ENCODE results near the gene FIZ1.
A peak's percentile ranks its signal among the peaks of the same experiment; 100 is the strongest.
"Not testable (repeated sequence)": the region's sequence is repeated elsewhere in the genome, so short reads cannot be mapped to it uniquely, and the experiment has no call there.

The FIZ1 gene

GRCh38 chr19:55592391-55593090 is 6.8 kb downstream of the FIZ1 start:
- DNase-seq, result no peak

- no peak for DNase-seq
Observed at GRCh38 chr19:55591555-55591954, 7.8 kb downstream of the FIZ1 start.

GRCh38 chr19:55590617-55591016 is 8.7 kb downstream of the FIZ1 start:
- DNase-seq, result no peak

GRCh38 chr19:55590109-55590508 is 9.2 kb downstream of the FIZ1 start:
- DNase-seq, result no peak

- no peak for DNase-seq
Observed at GRCh38 chr19:55588738-55589137, 10.6 kb downstream of the FIZ1 start.

- DNase-seq, result peak; percentile 89
Observed at GRCh38 chr19:55586976-55587668, 12.2 kb downstream of the FIZ1 start.

GRCh38 chr19:55585658-55586339 is 13.5 kb downstream of the FIZ1 start:
- peak; percentile 80 for DNase-seq

- DNase-seq, result no peak
Observed at GRCh38 chr19:55584871-55585270, 14.4 kb downstream of the FIZ1 start.

GRCh38 chr19:55583897-55584296 is 15.4 kb downstream of the FIZ1 start:
- not testable (repeated sequence) for DNase-seq

GRCh38 chr19:55582284-55582683 is 17.0 kb downstream of the FIZ1 start:
- DNase-seq, result not testable (repeated sequence)

GRCh38 chr19:55581823-55582223 is 17.5 kb downstream of the FIZ1 start:
- DNase-seq, result no peak

GRCh38 chr19:55581145-55581822 is 18.0 kb downstream of the FIZ1 start:
- DNase-seq, result peak; percentile 35

- DNase-seq, result peak; percentile 78
Observed at GRCh38 chr19:55580628-55581144, 18.6 kb downstream of the FIZ1 start, which contains the start of gene ZNF579. Gene ZNF579 (minus strand): TSS chr19:55580848. CDS start chr19:55579639, 1,209 bp downstream.

- DNase-seq, result no peak
Observed at GRCh38 chr19:55579766-55580621, 19.3 kb downstream of the FIZ1 start.

GRCh38 chr19:55578761-55579747 is 20.3 kb downstream of the FIZ1 start:
- no peak for DNase-seq

GRCh38 chr19:55578031-55578760 is 21.1 kb downstream of the FIZ1 start:
- no peak for DNase-seq

- no peak for DNase-seq
Observed at GRCh38 chr19:55576746-55577145, 22.6 kb downstream of the FIZ1 start.

GRCh38 chr19:55573929-55574328 is 25.4 kb downstream of the FIZ1 start:
- not testable (repeated sequence) for DNase-seq

GRCh38 chr19:55569477-55569876 is 29.8 kb downstream of the FIZ1 start:
- not testable (repeated sequence) for DNase-seq

All from CD4-positive, alpha-beta T cell treated with Interleukin-17A for 4 hours (primary cell).